ENCODE measurements around the gene DENND4A. TPM values are rescaled to one million over a fixed set of nuclear protein-coding genes. Genes with fewer than 3 reads are reported as not detected.
"Not testable (repeated sequence)": the region's sequence is repeated elsewhere in the genome, so short reads cannot be mapped to it uniquely, and the experiment has no call there.

DENND4A gene
- total RNA-seq, 1 donor from 2014 or later: 8.5 TPM

- TF ChIP-seq, protein P1, sequence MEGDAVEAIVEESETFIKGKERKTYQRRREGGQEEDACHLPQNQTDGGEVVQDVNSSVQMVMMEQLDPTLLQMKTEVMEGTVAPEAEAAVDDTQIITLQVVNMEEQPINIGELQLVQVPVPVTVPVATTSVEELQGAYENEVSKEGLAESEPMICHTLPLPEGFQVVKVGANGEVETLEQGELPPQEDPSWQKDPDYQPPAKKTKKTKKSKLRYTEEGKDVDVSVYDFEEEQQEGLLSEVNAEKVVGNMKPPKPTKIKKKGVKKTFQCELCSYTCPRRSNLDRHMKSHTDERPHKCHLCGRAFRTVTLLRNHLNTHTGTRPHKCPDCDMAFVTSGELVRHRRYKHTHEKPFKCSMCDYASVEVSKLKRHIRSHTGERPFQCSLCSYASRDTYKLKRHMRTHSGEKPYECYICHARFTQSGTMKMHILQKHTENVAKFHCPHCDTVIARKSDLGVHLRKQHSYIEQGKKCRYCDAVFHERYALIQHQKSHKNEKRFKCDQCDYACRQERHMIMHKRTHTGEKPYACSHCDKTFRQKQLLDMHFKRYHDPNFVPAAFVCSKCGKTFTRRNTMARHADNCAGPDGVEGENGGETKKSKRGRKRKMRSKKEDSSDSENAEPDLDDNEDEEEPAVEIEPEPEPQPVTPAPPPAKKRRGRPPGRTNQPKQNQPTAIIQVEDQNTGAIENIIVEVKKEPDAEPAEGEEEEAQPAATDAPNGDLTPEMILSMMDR (IDR thresholded peaks at IDR 0.05; ENCODE audit: insufficient read depth, low read length, poor library complexity, severe bottlenecking): no peak
- H3K4me3 ChIP-seq (ENCODE audit: low read depth, low read length): no peak overlapping the region
- no peak for DNase-seq (ENCODE audit: low read depth)
- H3K36me3 ChIP-seq (ENCODE audit: control insufficient read depth, insufficient read depth, low read length): no peaks in the 10 kb centered on the region
- no peaks in the 10 kb centered on the region for H3K27me3 ChIP-seq (ENCODE audit: control insufficient read depth, insufficient read depth, low read length)
These were observed 40.7 kb downstream of the DENND4A start for GRCh38 chr15:65751431-65751830.

- TF ChIP-seq, protein P1 (IDR thresholded peaks at IDR 0.05; ENCODE audit: insufficient read depth, low read length, poor library complexity, severe bottlenecking): no peak
- Histone ChIP-seq H3K4me3 (ENCODE audit: low read depth, low read length) (no peak overlapping the region), H3K27me3 (ENCODE audit: control insufficient read depth, insufficient read depth, low read length) (no peaks in the 10 kb centered on the region), H3K36me3 (ENCODE audit: control insufficient read depth, insufficient read depth, low read length) (no peaks in the 10 kb centered on the region)
- DNase-seq (ENCODE audit: low read depth): no peak
These were observed 44.8 kb downstream of the DENND4A start for GRCh38 chr15:65747265-65747664.

- TF ChIP-seq, protein P1 (IDR thresholded peaks at IDR 0.05; ENCODE audit: insufficient read depth, low read length, poor library complexity, severe bottlenecking): no peak
- no peak for DNase-seq (ENCODE audit: low read depth)
- no peak overlapping the region for H3K4me3 ChIP-seq (ENCODE audit: low read depth, low read length)
- no peaks in the 10 kb centered on the region for H3K36me3 ChIP-seq (ENCODE audit: control insufficient read depth, insufficient read depth, low read length)
- no peaks in the 10 kb centered on the region for H3K27me3 ChIP-seq (ENCODE audit: control insufficient read depth, insufficient read depth, low read length)
These were observed 48.3 kb downstream of the DENND4A start for GRCh38 chr15:65743637-65744252.

GRCh38 chr15:65740148-65740547, 51.9 kb downstream of the DENND4A start:
- Histone ChIP-seq H3K4me3 (ENCODE audit: low read depth, low read length) (no peak overlapping the region), H3K36me3 (ENCODE audit: control insufficient read depth, insufficient read depth, low read length) (no peaks in the 10 kb centered on the region), H3K27me3 (ENCODE audit: control insufficient read depth, insufficient read depth, low read length) (no peaks in the 10 kb centered on the region)
- TF ChIP-seq, protein P1 (IDR thresholded peaks at IDR 0.05; ENCODE audit: insufficient read depth, low read length, poor library complexity, severe bottlenecking): no peak
- no peak for DNase-seq (ENCODE audit: low read depth)

- no peaks in the 10 kb centered on the region for H3K27me3 ChIP-seq (ENCODE audit: control insufficient read depth, insufficient read depth, low read length)
- H3K36me3 ChIP-seq (ENCODE audit: control insufficient read depth, insufficient read depth, low read length): no peaks in the 10 kb centered on the region
- no peak overlapping the region for H3K4me3 ChIP-seq (ENCODE audit: low read depth, low read length)
- TF ChIP-seq, protein P1 (IDR thresholded peaks at IDR 0.05; ENCODE audit: insufficient read depth, low read length, poor library complexity, severe bottlenecking): no peak
- DNase-seq (ENCODE audit: low read depth): no peak
These were observed 53.4 kb downstream of the DENND4A start for GRCh38 chr15:65738649-65739048.

DNA sequence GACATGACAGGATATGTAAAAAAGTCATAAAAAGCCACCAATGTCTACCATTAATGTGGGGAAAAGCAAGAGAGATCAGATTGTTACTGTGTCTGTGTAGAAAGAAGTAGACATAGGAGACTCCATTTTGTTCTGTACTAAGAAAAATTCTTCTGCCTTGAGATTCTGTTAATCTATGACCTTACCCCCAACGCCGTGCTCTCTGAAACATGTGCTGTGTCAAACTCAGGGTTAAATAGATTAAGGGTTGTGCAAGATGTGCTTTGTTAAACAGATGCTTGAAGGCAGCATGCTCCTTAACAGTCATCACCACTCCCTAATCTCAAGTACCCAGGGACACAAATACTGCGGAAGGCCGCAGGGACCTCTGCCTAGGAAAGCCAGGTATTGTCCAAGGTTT, 58.5 kb downstream of the DENND4A start:
- not testable (repeated sequence) for H3K36me3 ChIP-seq (ENCODE audit: control insufficient read depth, insufficient read depth, low read length); DNase-seq (ENCODE audit: low read depth)

More for the DNA sequence above, 58.5 kb downstream of the DENND4A start:
- not testable (repeated sequence) for H3K4me3 ChIP-seq (ENCODE audit: low read depth, low read length); H3K27me3 ChIP-seq (ENCODE audit: control insufficient read depth, insufficient read depth, low read length)
